CD4-positive, alpha-beta T cell (primary cell): ENCODE data around the gene KDSR. TPM values are rescaled to one million over a fixed set of nuclear protein-coding genes. Genes with fewer than 3 reads are reported as not detected.

Experiments
- ATAC-seq: fragments of 200-7000 bp; cut with Tn5 transposase; one replicate; pipeline ENCODE4 v1.10.0; 2022; ENCODE audit warnings: mild to moderate bottlenecking; ENCODE audit not compliant: poor library complexity
- CTCF ChIA-PET: fragments of 350-600 bp; sonication (Branson Sonifier 250); formaldehyde crosslinking; loops from one replicate; lab custom pipeline; 2021; ENCODE audit warnings: antibody characterized with exemption, inconsistent platforms; lab: Charles Lee
- POLR2A ChIA-PET: fragments of 350-600 bp; sonication (Branson Sonifier 250); formaldehyde crosslinking; loops from one replicate; lab custom pipeline; 2021; ENCODE audit warnings: antibody characterized with exemption, inconsistent platforms; lab: Charles Lee
- DNase-seq, 14 experiments: peaks; one replicate each; pipeline ENCODE4 v3.0.0-alpha.2; 2013 to 2020; ENCODE audit warnings: mixed read lengths in 2 of 14
- H3K27ac ChIP-seq, 2 donors: one replicate each; pipeline versions ENCODE4 v1.5.1 to v1.7.0; 2013; ENCODE audit warnings: low read length in 2 of 2, low read depth in 1 of 2, mild to moderate bottlenecking in 1 of 2
- H3K27me3 ChIP-seq, 2 experiments: 1 replicate in 1 of 2; 2 replicates in 1 of 2; pipeline versions ENCODE4 v1.6.1 to v1.7.0; 2013; ENCODE audit warnings: low read length in 2 of 2, control low read depth in 1 of 2, mild to moderate bottlenecking in 1 of 2, moderate library complexity in 1 of 2; ENCODE audit not compliant: insufficient read depth in 2 of 2, control insufficient read depth in 1 of 2
- H3K36me3 ChIP-seq: one replicate; pipeline ENCODE4 v1.6.1; 2013; ENCODE audit warnings: low read length, control low read depth; ENCODE audit not compliant: insufficient read depth
- H3K4me1 ChIP-seq: one replicate; pipeline ENCODE4 v1.6.1; 2013; ENCODE audit warnings: low read length, control low read depth; ENCODE audit not compliant: insufficient read depth
- H3K4me3 ChIP-seq: one replicate; pipeline ENCODE4 v1.5.1; 2013; ENCODE audit warnings: mild to moderate bottlenecking, low read length, moderate library complexity
- H3K9me3 ChIP-seq, 2 experiments: 1 replicate in 1 of 2; 2 replicates in 1 of 2; pipeline versions ENCODE4 v1.6.1 to v1.7.0; 2013; ENCODE audit warnings: low read length in 2 of 2, mild to moderate bottlenecking in 2 of 2, control low read depth in 1 of 2, moderate library complexity in 1 of 2; ENCODE audit not compliant: control insufficient read depth in 1 of 2, insufficient read depth in 1 of 2
- H3K27ac Mint-ChIP-seq: one replicate; pipeline ENCODE4 v1.8.0; 2020; ENCODE audit warnings: mixed read lengths
- H3K27me3 Mint-ChIP-seq: one replicate; pipeline ENCODE4 v1.8.0; 2021; ENCODE audit warnings: mixed read lengths
- H3K36me3 Mint-ChIP-seq: one replicate; pipeline ENCODE4 v1.8.0; 2021; ENCODE audit warnings: low read depth, mixed read lengths
- H3K4me1 Mint-ChIP-seq: one replicate; pipeline ENCODE4 v1.8.0; 2021; ENCODE audit warnings: low read depth, mixed read lengths
- H3K4me3 Mint-ChIP-seq: one replicate; pipeline ENCODE4 v1.8.0; 2020; ENCODE audit warnings: mild to moderate bottlenecking, mixed read lengths
- H3K9me3 Mint-ChIP-seq: one replicate; pipeline ENCODE4 v1.8.0; 2020; ENCODE audit warnings: mixed read lengths
- intact Hi-C, 2 experiments: fragments of 100-400 bp; cut with DNase I in 1 of 2; cut with micrococcal nuclease in 1 of 2; formaldehyde crosslinking; loops; one replicate each; pipeline versions ENCODE4 v1.15.1 to v1.9.0; 2023 to 2025; cut with DNase I, micrococcal nuclease
- total RNA-seq, 174 experiments: library from RNA in 2 of 174; stranded (reverse) in 2 of 174; gene quantifications; one replicate each; pipeline ENCODE4 v1.2.3 and lab custom pipeline; 2021 to 2026
- TF ChIP-seq, protein P1 (sequence below): fragments of 200-600 bp; IDR thresholded peaks from one replicate; pipeline ENCODE4 v1.8.0; 2022; ENCODE audit warnings: antibody characterized with exemption, mild to moderate bottlenecking

Gene KDSR
- total RNA-seq, 2 experiments from 2014 or later, result 21.1 to 23.5 TPM

DNA sequence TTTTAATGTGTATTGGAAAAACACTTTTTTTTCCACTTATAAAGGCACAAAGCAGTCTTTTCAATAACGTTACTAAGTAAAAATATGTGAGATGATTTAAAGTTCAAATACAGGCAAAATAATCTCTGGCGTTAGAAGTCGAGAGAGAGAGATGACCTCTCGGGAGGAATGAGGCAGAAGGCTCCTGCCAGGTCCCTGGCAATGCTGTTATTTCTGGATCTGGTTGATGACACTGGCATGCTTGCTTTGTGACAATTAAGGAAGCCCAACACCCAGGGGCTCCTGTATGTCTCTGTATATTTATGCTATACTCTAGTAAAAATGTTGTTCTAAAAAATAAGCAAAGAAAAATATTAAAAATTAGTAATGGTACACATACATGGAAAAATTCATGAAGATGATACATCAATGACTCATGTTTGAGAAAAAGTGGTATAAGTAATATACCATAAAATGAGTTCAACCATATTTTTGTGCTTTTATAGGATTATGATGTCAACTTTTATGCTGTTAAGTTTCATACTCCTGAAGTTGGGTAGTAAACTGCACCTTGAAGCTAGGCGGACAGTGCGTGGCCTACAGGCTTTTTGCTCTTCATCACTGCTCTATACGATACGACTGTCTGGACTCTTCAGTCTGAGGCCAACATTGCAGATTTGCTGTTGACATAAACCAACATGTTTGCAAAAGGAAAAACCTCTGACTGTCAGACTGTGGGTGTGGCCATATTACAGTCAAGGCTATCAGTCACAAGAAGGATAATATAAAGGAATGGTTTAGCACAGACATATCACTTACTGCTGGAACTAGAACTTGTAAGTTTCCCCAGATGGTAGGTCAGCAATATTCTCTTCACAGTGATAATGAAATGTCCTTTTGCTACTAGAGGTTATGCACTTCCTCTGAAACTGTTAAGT, 35.5 kb upstream of the KDSR start:
- TF ChIP-seq, protein P1, sequence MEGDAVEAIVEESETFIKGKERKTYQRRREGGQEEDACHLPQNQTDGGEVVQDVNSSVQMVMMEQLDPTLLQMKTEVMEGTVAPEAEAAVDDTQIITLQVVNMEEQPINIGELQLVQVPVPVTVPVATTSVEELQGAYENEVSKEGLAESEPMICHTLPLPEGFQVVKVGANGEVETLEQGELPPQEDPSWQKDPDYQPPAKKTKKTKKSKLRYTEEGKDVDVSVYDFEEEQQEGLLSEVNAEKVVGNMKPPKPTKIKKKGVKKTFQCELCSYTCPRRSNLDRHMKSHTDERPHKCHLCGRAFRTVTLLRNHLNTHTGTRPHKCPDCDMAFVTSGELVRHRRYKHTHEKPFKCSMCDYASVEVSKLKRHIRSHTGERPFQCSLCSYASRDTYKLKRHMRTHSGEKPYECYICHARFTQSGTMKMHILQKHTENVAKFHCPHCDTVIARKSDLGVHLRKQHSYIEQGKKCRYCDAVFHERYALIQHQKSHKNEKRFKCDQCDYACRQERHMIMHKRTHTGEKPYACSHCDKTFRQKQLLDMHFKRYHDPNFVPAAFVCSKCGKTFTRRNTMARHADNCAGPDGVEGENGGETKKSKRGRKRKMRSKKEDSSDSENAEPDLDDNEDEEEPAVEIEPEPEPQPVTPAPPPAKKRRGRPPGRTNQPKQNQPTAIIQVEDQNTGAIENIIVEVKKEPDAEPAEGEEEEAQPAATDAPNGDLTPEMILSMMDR, result no peak
- H3K27ac ChIP-seq, result no peak overlapping the region
- ATAC-seq (no peak), DNase-seq (no peak)
- ChIA-PET POLR2A (no interaction called here), CTCF (no interaction called here)
- Mint-ChIP-seq H3K27ac (no peak overlapping the region), H3K4me1 (peaks cover 20% of the 10 kb centered on the region), H3K36me3 (peaks cover 94% of the 10 kb centered on the region), H3K9me3 (no peaks in the 10 kb centered on the region), H3K4me3 (no peak overlapping the region), H3K27me3 (no peaks in the 10 kb centered on the region)
- H3K4me3 ChIP-seq, result no peak overlapping the region
- no peaks in the 10 kb centered on the region for H3K27me3 ChIP-seq
- no peaks in the 10 kb centered on the region for H3K9me3 ChIP-seq
- H3K36me3 ChIP-seq, result peaks cover 82% of the 10 kb centered on the region
- no peaks in the 10 kb centered on the region for H3K4me1 ChIP-seq
- intact Hi-C loops, result no loop called here

DNA sequence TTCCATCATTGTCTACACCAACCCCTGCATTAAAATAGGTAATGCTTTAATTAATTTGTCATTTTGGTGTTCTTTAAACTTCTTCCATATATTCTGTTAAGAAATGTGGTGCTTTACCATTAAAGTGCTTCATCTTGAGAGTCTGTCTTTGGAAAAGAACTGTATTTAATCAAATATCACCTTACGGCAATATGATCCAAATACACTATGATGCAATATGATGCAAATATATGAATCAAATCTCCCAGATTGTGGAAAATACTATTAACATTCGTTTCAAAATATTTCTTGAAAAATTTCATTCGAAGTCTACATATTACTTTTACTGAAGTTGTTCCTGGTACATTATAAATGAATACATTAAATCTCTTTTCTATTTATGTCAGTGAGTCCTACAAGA, 32.3 kb upstream of the KDSR start:
- Histone ChIP-seq H3K27ac (no peak overlapping the region), H3K9me3 (no peaks in the 10 kb centered on the region), H3K27me3 (no peaks in the 10 kb centered on the region), H3K36me3 (peaks cover 87% of the 10 kb centered on the region), H3K4me3 (no peak overlapping the region), H3K4me1 (no peaks in the 10 kb centered on the region)
- CTCF ChIA-PET, result no interaction called here
- TF ChIP-seq, protein P1, result no peak
- Mint-ChIP-seq H3K27ac (peak overlapping the region; percentile 9), H3K36me3 (peaks cover 96% of the 10 kb centered on the region), H3K4me1 (peaks cover 19% of the 10 kb centered on the region), H3K9me3 (no peaks in the 10 kb centered on the region), H3K4me3 (no peak overlapping the region), H3K27me3 (no peaks in the 10 kb centered on the region)
- ATAC-seq (no peak), DNase-seq (no peak)
- intact Hi-C loops, result no loop called here
- POLR2A ChIA-PET, result no interaction called here

DNA sequence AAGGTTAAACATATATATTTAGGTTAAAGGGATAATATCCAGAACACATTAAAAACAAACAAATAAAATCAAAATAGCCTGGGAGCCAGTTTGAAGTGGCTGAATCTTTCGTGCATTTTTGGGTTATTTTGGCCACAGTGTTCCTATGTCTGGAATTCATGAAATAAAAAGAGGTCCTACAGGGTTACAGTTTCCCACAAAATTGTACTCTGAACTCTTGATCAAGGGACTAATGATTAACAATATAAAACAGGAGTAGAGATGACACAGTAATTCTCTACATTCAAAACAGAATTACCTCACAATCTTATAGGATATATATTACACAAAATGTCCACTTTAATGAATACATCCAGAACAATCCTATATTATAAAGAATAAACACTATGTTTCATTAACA, 30.3 kb upstream of the KDSR start:
- Histone ChIP-seq H3K9me3 (no peaks in the 10 kb centered on the region), H3K36me3 (peaks cover 86% of the 10 kb centered on the region), H3K27me3 (no peaks in the 10 kb centered on the region), H3K27ac (no peak overlapping the region), H3K4me3 (no peak overlapping the region), H3K4me1 (no peaks in the 10 kb centered on the region)
- peaks cover 19% of the 10 kb centered on the region for H3K4me1 Mint-ChIP-seq
- intact Hi-C loops, result no loop called here
- H3K27ac Mint-ChIP-seq, result no peak overlapping the region
- no peaks in the 10 kb centered on the region for H3K27me3 Mint-ChIP-seq
- ChIA-PET CTCF (no interaction called here), POLR2A (interaction anchor here (0.6 kb wide), 1 partner anchor 25 kb away, joined by 3 read pairs; the partner anchor contains the start of gene VPS4B)
- no peak for DNase-seq
- ATAC-seq, result no peak
- no peaks in the 10 kb centered on the region for H3K9me3 Mint-ChIP-seq
- TF ChIP-seq, protein P1, result no peak
- H3K36me3 Mint-ChIP-seq, result peaks cover 88% of the 10 kb centered on the region
- no peak overlapping the region for H3K4me3 Mint-ChIP-seq
